GM21367 (cell line): ENCODE measurements around the gene ACADSB.

ENCODE experiments used
- ATAC-seq: cut with Tn5 transposase; IDR thresholded peaks from one replicate; pipeline ENCODE4 v1.9.1; 2021; ENCODE audit not compliant: unreplicated experiment

Gene ACADSB

DNA sequence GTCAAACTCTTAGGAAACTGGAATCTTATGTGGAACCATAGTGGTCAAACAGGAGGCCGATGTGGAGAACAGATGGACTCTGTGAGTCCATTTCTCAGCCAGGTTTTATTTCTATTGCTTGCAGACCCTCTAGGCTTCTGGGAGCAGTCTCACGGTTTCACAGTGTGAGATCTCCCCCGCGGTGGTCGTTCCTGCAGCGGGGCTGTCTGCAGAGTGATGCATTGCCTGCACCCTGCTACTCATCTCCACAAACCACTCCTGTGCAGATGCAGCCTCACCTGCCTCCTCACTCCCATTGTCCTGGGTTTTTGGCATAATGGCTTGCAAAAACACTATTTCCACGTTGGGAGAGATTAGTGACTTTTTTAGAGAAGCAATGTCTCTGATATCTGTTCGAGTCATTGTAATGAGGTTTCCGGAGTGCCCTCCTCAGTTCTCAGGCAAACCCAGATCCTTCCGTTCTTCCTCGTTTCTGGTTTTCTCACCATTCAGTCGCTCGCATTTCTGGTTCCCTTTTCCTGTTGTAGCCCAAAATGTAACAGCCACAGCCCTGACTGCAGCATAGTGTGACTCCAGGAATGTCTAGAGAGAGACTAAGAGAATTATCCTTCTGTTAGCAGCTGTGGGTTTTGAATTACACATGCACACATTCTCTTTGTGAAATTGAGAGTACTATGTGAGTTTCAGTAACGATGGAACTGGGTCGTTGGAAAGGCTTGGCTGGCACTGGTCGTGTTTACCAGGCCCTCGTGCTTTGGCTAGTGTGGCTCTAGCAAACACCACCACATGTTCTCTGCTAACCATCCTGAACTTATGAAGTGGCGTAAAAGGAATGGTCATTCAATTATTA lies 30.2 kb downstream of the ACADSB start:
- ATAC-seq = no peak

DNA sequence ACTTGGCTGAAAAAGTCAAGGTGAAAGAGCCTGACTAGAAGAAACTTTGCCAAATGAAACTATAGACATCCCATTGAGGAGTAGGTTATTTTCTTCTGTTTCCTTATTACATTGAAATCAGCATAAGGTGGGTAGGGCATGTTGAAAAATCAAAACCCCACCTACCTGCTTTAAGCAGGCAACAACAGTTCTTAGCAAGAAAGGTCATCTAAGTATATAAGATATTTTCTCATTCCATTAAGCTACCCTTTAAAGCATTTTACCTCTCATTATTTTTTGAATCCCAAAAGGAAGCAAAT lies 30.8 kb downstream of the ACADSB start:
- ATAC-seq = no peak

DNA sequence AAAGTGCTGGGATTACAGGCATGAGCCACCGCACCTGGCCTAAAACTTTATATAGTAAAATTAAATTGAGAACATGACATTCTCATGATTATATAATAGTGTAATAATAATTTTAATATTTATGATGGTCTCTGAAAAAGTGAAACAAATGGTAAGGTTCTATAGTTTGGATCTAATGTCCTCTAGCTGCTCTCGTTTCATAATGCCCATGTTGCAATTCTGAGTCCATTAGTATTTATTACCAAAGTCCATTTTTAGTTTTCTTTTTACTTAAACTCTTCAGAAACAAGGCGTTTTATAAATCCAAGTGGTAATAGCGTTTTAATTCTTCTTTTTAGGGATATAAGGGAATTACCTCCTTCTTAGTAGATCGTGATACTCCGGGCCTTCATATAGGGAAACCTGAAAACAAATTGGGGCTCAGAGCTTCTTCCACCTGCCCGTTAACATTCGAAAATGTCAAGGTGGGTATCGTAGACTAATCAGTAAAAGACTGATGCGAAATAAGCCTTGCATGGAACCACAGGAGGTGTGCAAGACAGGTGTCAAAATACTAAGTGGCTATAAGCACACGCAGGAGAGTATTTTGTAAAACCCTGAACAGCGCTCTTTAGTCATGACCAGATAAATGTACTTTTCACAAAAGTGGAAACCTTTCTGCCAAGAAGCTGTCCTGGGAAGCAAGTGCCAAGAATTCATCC lies 34.1 kb downstream of the ACADSB start:
- ATAC-seq = no peak

DNA sequence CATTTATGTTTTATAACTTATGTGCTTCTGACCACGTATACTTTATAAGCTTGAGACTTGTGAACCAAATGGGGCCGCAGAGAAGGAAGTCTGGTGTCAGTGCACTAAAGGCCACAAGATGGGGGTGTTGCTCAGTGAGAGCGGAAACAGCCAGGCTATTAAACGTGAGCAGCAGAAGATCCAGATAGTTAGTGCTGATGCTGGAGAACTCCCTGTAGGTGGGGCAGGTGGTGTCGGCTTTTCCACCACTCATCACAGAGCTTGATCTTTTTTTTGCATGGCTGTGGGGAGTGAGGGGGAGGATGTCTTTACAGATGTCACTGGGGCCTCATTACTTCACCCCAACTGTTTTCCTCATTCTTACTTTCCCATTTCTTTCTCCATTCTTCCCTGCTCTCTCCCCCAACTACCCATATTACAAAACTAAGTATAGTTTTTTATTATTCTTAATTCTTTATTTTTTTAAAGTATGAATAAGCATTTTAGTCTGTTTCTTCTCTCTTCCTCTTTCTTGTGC lies 34.7 kb downstream of the ACADSB start:
- ATAC-seq = peak; percentile 57

DNA sequence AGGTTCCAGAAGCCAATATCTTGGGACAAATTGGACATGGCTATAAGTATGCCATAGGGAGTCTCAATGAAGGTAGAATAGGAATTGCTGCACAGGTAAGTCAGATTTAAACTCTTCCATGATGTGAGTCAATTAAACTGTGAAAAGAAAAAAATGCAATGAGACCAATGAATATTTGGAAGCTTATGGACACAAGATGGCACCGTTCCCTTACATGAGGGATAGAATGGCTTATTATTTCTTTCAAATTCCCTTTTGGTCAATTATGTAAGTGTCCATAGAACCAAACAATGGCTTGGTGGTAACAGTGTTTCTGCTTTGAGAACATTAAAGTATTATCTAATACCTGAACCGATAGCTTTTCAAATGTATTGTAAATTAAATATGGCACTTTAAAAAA lies 35.6 kb downstream of the ACADSB start:
- no peak for ATAC-seq

DNA sequence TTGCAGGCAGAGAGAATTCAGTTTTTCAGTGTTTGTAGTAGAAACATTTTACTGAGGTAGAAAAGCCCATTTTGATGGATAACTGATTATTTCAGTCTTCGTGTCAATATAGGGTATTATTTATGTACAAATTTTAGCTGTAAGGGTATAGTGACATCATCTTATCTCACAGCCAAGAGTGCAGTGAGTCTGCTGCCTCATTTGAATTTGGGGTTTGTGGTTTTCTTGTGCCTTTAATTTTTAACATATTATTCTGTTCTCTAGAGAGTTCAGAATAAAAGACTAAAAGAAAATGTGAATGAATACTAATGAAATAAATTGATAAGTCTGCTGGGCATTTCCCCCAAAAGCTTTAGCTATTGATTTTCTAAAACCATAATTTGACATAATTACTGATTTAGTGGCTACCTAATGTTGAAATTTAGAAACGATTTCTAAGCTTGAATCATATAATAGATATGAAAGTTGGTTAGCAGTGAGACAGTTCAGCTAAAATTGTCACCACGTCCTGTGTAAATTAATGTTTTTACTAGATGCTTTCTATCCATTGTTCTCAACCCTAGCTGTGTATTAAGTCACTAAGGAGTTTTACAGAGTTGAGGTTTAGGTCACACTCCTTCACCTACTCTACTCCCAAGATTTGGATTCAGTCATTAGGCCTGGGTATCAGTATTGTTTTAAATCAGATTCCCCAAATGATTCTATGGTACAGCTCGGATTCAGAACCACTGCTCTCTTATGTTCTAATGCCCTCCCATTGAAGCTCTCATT lies 37.3 kb downstream of the ACADSB start:
- no peak for ATAC-seq

DNA sequence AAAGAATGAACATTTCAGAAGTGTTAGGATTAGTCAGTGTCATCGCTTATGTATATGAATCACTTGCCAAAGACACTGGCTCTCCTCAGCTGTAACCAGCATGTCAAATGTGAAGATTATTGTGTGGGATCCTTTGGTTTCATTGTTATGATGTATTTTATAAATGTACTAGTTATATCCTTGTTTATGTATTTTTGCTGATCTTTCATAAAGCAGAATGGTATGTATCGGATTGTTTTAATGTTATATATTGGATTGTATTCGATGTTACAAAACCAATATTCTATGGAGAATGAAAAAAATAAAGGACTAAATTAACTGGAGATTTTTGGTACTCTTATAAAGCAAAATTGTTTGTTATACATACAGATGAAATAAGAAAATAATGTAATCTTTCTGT lies 49.2 kb downstream of the ACADSB start:
- ATAC-seq = no peak

DNA sequence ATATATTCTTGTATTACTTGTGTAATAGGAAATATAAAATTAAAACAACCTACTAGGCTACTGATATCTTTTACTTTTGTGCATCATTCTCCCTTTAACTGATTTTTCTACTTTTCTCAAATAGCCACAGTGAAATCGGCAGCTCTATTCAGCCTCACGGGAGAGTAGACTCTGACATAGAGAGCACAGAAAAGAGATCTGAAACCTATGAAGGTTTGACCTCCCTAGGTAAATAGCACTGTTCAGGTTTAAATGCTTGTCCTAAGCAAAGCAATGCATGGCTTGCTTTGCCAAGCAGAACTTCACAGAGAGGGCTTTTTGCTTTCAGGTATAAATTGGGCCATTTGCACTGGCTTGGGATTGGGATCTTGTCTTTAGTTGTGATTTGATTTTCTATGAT lies 53.1 kb downstream of the ACADSB start:
- no peak for ATAC-seq

DNA sequence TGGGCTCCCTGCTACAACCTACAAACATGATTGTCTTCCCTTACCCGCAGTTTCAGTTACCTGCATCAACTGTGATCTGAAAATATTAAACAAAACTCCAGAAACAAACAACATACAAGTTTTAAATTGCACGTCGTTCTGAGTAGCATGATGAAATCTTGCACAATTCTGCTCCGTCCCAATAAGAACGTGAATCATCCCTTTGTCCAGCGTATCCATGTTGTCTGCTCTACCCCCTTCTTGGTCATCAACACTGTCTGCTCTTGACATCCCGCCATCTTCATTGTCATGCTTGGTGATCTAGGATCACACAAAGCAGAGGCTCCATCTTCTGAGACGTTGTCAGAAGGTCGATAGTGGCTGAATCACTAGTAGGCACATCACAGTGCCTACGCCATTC lies 53.9 kb downstream of the ACADSB start:
- no peak for ATAC-seq

DNA sequence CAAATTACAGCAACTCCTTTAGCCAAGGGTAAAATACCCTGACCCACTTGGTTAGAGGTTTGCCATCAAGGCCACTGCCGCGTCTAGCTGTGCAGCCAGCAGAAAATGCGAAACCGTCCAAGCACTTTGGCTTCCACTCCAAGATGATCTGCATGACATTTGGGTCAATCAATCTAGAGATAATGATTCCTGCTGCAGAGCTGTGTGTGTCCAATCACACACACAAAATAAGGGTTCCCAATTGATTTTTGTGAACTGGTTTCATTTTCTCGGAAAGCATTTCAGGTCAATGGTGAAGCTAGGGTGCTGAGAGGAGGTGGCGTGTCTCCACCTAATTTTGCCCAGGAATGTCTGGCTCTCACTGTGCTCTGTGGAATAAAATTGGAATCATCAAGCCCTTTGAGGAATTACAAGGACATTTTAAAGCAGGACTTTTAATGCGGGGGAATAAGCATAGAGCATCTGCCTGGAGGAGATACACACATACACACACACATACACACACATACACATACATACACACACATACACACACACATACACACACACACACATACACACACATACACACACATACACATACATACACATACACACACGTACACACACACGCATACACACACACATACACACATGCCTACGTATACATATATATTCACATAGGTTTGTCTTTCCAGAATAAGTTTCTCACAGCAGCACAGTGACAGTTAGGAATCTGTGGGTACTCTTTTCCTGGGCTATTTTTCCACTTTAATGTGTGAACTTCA lies 59.5 kb downstream of the ACADSB start:
- ATAC-seq = no peak

DNA sequence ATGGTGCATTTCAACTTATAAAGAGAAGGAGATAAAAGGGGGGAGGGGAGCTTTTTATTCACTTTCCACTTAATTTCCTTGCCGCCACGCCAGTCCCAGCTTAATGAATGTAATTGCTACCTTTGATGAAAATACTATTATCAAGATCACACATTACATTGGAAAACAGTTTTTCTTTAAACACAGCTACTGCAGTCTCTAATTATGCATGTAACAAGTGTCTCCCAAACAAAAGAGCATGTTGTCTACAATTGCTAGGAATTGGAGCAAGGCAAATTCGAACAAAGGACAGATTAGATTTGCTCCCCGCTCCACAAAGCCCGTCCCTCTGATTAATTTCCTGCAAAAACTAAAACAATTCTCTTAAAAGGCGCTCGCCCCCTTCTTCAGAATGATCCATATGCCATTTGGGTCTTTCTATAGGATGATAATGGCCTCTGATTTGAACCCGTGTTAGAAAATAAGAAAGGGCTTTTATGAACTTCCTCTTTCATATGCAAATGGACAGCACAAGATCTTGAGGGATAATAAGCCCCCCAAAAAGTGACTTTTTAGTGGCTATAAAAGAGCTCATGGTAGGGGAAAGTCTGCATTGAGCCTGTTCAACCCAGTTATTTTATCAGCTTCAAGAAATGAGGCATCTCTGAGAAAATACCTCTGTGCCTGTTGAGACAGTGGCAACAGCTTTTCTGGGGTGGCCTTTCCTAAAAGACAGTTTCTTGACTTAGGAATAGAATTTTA lies 60.6 kb downstream of the ACADSB start:
- ATAC-seq = no peak

DNA sequence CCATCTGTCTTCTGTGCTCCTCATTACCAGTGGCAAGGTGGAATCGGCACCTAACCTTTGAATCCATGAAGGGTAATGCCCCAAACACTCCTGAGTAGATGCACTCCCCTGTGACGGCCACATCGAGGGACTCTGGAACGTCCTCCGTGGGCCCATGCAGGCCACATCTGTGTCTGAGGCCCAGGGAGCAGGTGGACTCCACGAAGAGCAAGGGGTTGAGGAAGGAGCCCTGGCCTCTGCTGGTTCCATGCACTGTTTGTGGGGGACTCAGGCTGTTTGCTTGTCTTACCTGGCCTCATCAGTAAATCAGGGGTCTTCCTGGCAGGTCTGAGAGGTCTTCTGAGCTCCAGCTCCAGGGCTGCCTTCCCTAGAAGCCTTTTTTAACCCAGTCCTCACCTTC lies 64.4 kb downstream of the ACADSB start:
- ATAC-seq = no peak

DNA sequence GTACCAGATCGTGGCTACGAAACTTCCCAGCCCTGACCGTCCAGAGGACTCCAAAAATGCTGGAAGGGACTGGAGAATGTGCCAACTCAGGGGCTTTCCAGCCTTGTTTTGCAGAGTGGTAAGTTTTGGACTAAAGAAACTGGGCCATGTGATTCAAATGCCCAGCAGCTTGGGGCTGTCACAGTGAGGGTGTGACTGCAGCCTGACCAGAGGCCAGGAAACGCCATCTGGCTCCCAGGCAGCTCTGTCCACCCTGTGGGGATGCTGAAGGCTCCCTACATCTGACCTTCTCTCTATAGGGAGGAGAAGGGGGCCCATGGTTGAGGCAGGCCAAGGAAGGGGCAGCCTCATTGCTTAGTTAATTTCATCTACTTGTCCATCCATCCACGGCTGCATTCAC lies 65.4 kb downstream of the ACADSB start:
- ATAC-seq = no peak

DNA sequence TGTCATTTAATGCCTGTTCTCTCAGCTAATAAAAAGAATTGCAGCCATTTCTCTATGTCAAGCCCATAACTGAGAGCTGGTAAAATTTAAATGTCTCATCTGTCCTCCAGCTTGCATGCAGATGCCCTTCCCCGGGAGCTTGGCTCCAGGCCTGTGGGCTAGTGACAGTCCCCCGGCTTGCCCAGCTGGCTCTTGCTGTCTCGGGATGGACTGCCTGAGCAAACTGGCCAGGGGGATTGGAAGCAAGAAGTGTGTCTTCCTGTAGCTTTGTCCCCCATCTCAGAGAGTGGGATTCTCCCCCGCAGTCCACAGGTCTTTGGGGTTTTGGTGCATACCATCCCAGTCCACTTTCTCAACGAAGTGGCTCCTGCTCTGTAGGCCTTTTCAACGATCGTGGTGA lies 73.1 kb downstream of the ACADSB start:
- no peak for ATAC-seq

DNA sequence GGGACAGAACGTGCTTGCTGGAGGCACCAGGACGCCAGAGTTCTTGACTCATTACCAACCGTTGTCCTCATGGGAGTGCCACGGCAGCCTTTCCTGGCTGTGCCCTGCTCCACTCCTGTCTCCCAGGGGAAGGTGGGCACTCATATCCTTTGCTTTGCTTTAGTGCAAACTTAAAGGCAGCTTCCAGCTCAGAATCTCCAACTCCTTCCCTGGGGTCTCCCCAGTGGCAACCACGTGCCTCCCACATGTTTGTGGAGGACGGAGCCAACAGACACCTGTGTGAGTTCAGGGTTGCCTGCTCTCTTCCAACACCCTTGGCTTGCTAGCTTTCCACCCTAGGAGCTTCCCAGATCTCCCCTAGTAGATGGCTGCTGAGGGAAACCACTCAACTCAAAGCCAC lies 75.0 kb downstream of the ACADSB start:
- ATAC-seq = no peak

DNA sequence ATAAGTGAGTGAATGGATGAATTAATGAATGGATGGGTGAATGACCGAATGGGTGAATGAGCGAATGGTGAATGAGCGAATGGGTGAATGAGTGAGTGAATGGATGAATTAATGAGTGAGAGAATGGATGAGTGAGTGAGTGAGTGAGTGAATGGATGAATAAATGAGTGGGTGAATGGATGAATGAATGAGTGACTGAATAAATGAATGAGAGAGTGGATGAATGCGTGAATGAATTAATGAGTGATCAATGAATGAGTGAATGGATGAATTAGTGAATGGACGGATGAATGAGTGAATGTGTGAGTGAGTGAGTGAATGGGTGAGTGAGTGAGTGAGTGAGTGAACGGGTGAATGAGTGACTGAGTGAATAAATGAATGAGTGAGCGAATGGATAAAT lies 77.5 kb downstream of the ACADSB start:
- ATAC-seq = no peak

DNA sequence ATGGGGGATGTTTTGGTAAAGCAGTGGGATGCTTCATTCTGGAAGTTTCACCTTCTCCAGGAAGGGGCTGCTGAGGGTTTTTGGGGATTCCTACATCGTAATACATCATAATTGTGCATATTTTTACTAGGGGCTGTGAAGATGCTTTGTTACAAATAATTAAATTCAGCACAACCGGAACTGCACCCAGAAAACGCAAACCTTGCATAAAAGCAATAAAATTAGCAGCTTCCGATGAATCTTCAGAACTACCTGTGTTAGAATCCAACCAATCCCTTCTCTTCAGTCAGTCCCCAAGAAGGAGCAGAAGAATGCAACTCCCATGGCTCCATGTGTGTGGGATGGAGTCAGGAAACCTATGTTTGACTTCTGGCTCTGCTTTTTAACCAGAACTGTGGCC lies 78.5 kb downstream of the ACADSB start:
- no peak for ATAC-seq

DNA sequence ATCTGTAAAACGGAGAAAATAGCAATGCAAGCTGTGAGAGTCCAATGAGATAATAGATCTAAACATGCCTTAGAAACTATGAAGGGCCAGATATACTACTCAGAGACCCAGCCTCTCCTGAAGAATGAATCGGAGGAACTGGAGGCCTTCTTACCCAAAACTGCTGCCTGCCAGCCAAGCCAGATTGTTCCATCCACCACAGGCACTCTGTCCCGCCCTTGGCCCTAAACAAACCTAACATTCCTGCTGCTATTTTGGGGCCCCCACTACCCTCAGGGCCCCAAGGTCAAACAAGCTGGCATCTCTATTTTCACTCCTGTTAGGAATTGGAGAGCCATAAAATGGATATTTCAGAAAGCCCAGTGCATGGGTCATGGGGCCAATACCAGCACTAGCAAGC lies 79.0 kb downstream of the ACADSB start:
- ATAC-seq = no peak

DNA sequence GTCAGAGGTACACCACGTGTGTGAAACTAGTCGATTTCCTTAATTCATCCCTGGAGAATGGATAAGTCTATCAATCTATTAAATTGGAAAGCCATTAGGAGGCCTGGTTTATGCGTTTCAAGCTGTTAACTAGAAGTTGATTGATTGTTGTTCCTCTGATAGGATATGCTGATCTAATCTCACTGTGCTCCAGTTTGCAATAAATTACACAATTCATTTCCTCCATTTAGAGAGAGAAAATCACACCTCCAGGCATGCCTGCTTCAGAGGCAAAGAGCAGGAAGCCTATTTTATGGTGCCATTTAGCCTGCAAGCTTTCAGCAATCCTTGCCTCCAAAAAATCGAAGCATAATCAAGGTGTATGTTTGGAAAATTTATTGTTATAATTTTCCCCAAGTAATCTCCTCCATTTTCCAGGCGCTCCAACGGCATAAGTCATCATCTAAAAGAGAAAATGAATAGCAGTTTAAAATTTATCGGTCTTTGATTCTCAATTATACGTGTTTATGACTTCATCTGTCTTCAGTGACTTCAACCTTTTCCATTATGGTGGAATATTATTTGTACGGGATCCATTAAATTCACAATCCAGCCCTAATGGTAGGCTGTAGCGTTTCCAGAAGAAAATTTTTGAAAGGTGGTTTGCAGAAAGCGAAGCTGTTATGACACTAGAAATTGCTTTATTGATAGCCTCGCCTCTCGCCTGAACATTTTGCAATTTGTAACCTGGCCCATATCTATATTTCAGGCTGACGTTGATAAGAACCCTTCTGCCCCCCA lies 84.0 kb downstream of the ACADSB start:
- no peak for ATAC-seq

DNA sequence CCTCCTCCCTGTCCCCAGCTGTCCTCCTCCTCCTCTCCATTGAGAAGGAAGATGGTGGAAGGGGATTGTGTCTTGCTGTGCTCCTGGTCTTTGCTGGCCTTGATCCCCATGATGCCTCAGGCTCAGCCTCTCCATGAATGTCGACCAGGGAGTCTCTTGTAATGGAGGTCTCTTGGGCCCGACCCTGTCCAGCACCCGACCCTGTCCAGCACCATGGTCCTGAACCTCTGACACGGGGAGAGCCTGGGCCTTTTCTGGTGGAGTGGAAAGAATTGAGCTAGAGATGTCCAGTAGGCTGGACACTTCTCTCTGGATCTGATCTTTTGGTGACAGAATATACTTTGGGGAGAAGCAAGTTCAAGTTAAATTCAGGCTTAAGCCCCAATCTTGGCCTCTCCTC lies 84.7 kb downstream of the ACADSB start:
- ATAC-seq = no peak
